SK-N-SH (cell line): ENCODE data around the gene VCAN.

Experiments
- CTCF ChIP-seq: fragments of 200-600 bp; sonication (generic); IDR thresholded peaks from 2 replicates; pipeline ENCODE4 v1.6.1; 2017; ENCODE audit warnings: antibody characterized with exemption, mild to moderate bottlenecking, moderate library complexity
- GABPA ChIP-seq: IDR thresholded peaks from 2 replicates; pipeline ENCODE4 v1.4.0; 2012; ENCODE audit warnings: low read depth, mild to moderate bottlenecking
- IRF3 ChIP-seq: fragments of 150-350 bp; IDR thresholded peaks from 2 replicates; pipeline ENCODE4 v1.6.1; 2016; ENCODE audit warnings: mild to moderate bottlenecking, low read depth, low read length
- RAD21 ChIP-seq: IDR thresholded peaks from 2 replicates; pipeline ENCODE4 v1.6.1; 2012; ENCODE audit warnings: mild to moderate bottlenecking, low read length
- SIN3A ChIP-seq: IDR thresholded peaks from 2 replicates; pipeline ENCODE4 v1.6.1; 2012; ENCODE audit warnings: low read depth, mild to moderate bottlenecking, low read length, moderate library complexity, borderline replicate concordance
- TEAD4 ChIP-seq: IDR thresholded peaks from 2 replicates; pipeline ENCODE4 v1.4.0; 2012; ENCODE audit warnings: mild to moderate bottlenecking, borderline replicate concordance; ENCODE audit not compliant: insufficient read depth
- USF2 ChIP-seq: fragments of 150-350 bp; IDR thresholded peaks from 2 replicates; pipeline ENCODE4 v1.6.1; 2017; ENCODE audit warnings: antibody characterized with exemption, low read length, low read depth, borderline replicate concordance
- ZBTB33 ChIP-seq: IDR thresholded peaks from 2 replicates; pipeline ENCODE4 v1.4.0; 2012; ENCODE audit warnings: low read depth, borderline replicate concordance

- no peak for TF ChIP-seq CTCF
- TF ChIP-seq USF2: no peak
- no peak for TF ChIP-seq RAD21
- TF ChIP-seq SIN3A: no peak
- TF ChIP-seq IRF3: no peak
- TF ChIP-seq GABPA: no peak
- no peak for TF ChIP-seq ZBTB33
- TF ChIP-seq TEAD4: no peak
Observed at GRCh38 chr5:83567741-83568140, 96.2 kb downstream of the VCAN start.
